ENCODE measurements around the gene IGBP1.

GRCh38 chrX:70139736-70140135 is 6.5 kb downstream of the IGBP1 start:
- TF ChIP-seq RARB (CRISPR knock-in tag; IDR thresholded peaks at IDR 0.05) (no peak), TOX (CRISPR knock-in tag; IDR thresholded peaks at IDR 0.05; ENCODE audit: borderline replicate concordance) (no peak), ZNF70 (CRISPR knock-in tag; IDR thresholded peaks at IDR 0.05) (no peak), PATZ1 (CRISPR knock-in tag; IDR thresholded peaks at IDR 0.05; ENCODE audit: borderline replicate concordance) (no peak), ZNF8 (CRISPR knock-in tag; IDR thresholded peaks at IDR 0.05) (no peak), ZFP3 (CRISPR knock-in tag; IDR thresholded peaks at IDR 0.05) (no peak), ARNTL (CRISPR knock-in tag; IDR thresholded peaks at IDR 0.05; ENCODE audit: borderline replicate concordance, low read depth) (no peak), ZNF565 (CRISPR knock-in tag; conservative IDR thresholded peaks at IDR 0.05; ENCODE audit: low read depth) (no peak), CSRNP3 (CRISPR knock-in tag; IDR thresholded peaks at IDR 0.05) (no peak), POU6F1 (CRISPR knock-in tag; IDR thresholded peaks at IDR 0.05; ENCODE audit: borderline replicate concordance, low read depth) (no peak), TSHZ2 (CRISPR knock-in tag; IDR thresholded peaks at IDR 0.05) (no peak), OSR1 (CRISPR knock-in tag; IDR thresholded peaks at IDR 0.05) (no peak)

All from SK-N-SH treated with all-trans-retinoic acid at 6 μM for 48 hours (cell line).